Esophagus squamous epithelium (tissue), 5 donors: ENCODE measurements around the gene ADORA2B. TPM values are rescaled to one million over a fixed set of nuclear protein-coding genes. Genes with fewer than 3 reads are reported as not detected.

Experiments
- DNase-seq: peaks from one replicate; lab custom pipeline; 2025; lab: John Stamatoyannopoulos, UW
- H3K27ac ChIP-seq, 4 donors: fragments of 200-600 bp; sonication (generic); one replicate each; pipeline ENCODE4 v1.5.1; 2016 to 2019; ENCODE audit warnings: mild to moderate bottlenecking in 1 of 4
- H3K27me3 ChIP-seq, 4 donors: fragments of 200-600 bp; sonication (generic); 1 replicate in 3 of 4; 2 replicates in 1 of 4; pipeline versions ENCODE4 v1.5.1 to v1.6.0; 2017 to 2021; ENCODE audit warnings: antibody characterized with exemption in 1 of 4
- H3K36me3 ChIP-seq, 3 donors: fragments of 200-600 bp; sonication (generic); one replicate each; pipeline ENCODE4 v1.5.1; 2016 to 2019
- H3K4me1 ChIP-seq, 3 donors: fragments of 200-600 bp; sonication (generic); one replicate each; pipeline ENCODE4 v1.5.1; 2017 to 2019
- H3K4me3 ChIP-seq, 4 donors: fragments of 200-600 bp; sonication (generic); 1 replicate in 3 of 4; 2 replicates in 1 of 4; pipeline ENCODE4 v1.5.1; 2016 to 2019; ENCODE audit warnings: mild to moderate bottlenecking in 2 of 4, moderate library complexity in 1 of 4
- H3K9me3 ChIP-seq, 3 donors: fragments of 200-600 bp; sonication (generic); one replicate each; pipeline ENCODE4 v1.5.1; 2016 to 2019
- CTCF ChIP-seq, 6 experiments: fragments of 450-650 bp in 4 of 6; fragments of 200-600 bp in 2 of 6; sonication (generic) in 2 of 6; IDR thresholded peaks; one replicate each; pipeline ENCODE4 v1.5.1; 2016 to 2019; ENCODE audit warnings: antibody characterized with exemption in 6 of 6, mild to moderate bottlenecking in 4 of 6, moderate library complexity in 4 of 6
- POLR2A ChIP-seq, 4 donors: fragments of 450-650 bp; IDR thresholded peaks; one replicate each; pipeline ENCODE4 v1.6.1; 2017; ENCODE audit warnings: antibody characterized with exemption in 4 of 4, mild to moderate bottlenecking in 4 of 4, moderate library complexity in 3 of 4
- WGBS, 2 donors: methylation state at CpG; one replicate each; pipeline ENCODE4 v1.1.5; 2018; 5-methylcytosine and 5-hydroxymethylcytosine counted together
- intact Hi-C: fragments of 100-400 bp; cut with DNase I; formaldehyde crosslinking; loops from one replicate; pipeline ENCODE4 v1.15.0; 2022
- total RNA-seq, 4 donors: library from RNA; depleted of rRNA; stranded (reverse); fragments of >200 nt; gene quantifications; one replicate each; pipeline ENCODE4 v1.1.0, GENCODE V29; 2016
- donor health status: DM: yes; HTN: yes; CAD: no.

Gene ADORA2B
- total RNA-seq, 4 donors from 2014 or later = 12.2 to 34.9 (median 32.0) TPM

- Histone ChIP-seq H3K27me3 (no peaks in the 10 kb centered on the region), H3K27ac (peak overlapping the region; percentile 95 to 99 (median 98)), H3K4me3 (peak overlapping the region; percentile 78 to 94 (median 78)), H3K36me3 (peaks cover 0 to 51% (median 25%) of the 10 kb centered on the region in 3 donors), H3K4me1 (peaks cover 6 to 34% (median 12%) of the 10 kb centered on the region in 3 donors), H3K9me3 (no peaks in the 10 kb centered on the region)
- no peak for TF ChIP-seq CTCF (IDR thresholded peaks at IDR 0.05)
- no peak for TF ChIP-seq POLR2A (IDR thresholded peaks at IDR 0.05)
- WGBS, 2 donors = 2 to 3% methylated on average over 12 to 43 of the region's 64 CpGs
- intact Hi-C loops = loop anchor here (10.0 kb wide), 1 partner anchor 175 kb away; no protein-coding TSS in a partner anchor
- DNase-seq = no peak
Measured at GRCh38 chr17:15999974-16000827, 55.3 kb downstream of the ADORA2B start.

GRCh38 chr17:16001226-16001897, 56.4 kb downstream of the ADORA2B start:
- no peaks in the 10 kb centered on the region for H3K27me3 ChIP-seq
- no peaks in the 10 kb centered on the region for H3K9me3 ChIP-seq
- no peak for DNase-seq
- intact Hi-C loops = no loop called here
- TF ChIP-seq POLR2A (IDR thresholded peaks at IDR 0.05) = no peak
- peaks cover 0 to 62% (median 28%) of the 10 kb centered on the region in 3 donors for H3K36me3 ChIP-seq
- peak overlapping the region in 1 of 4 donors; percentile 98 for H3K27ac ChIP-seq
- H3K4me3 ChIP-seq = peak overlapping the region in 2 of 4 donors; percentile 79 to 94
- H3K4me1 ChIP-seq = peaks cover 6 to 34% (median 12%) of the 10 kb centered on the region in 3 donors

GRCh38 chr17:16002708-16003260, 57.9 kb downstream of the ADORA2B start:
- Histone ChIP-seq H3K9me3 (no peaks in the 10 kb centered on the region), H3K4me3 (no peak overlapping the region), H3K4me1 (peaks cover 6 to 34% (median 12%) of the 10 kb centered on the region in 3 donors), H3K27me3 (no peaks in the 10 kb centered on the region), H3K36me3 (peaks cover 0 to 69% (median 28%) of the 10 kb centered on the region in 3 donors), H3K27ac (no peak overlapping the region)
- WGBS, 2 donors = 90% methylated on average over 2 of the region's 2 CpGs
- intact Hi-C loops = no loop called here
- TF ChIP-seq POLR2A (IDR thresholded peaks at IDR 0.05) (no peak), CTCF (IDR thresholded peaks at IDR 0.05) (no peak)
- no peak for DNase-seq

- no peaks in the 10 kb centered on the region for H3K27me3 ChIP-seq
- TF ChIP-seq CTCF (IDR thresholded peaks at IDR 0.05) = no peak
- TF ChIP-seq POLR2A (IDR thresholded peaks at IDR 0.05) = no peak
- peak overlapping the region in 2 of 4 donors; percentile 18 to 39 for H3K27ac ChIP-seq
- no peaks in the 10 kb centered on the region for H3K9me3 ChIP-seq
- no peak for DNase-seq
- peaks cover 0 to 80% (median 28%) of the 10 kb centered on the region in 3 donors for H3K36me3 ChIP-seq
- H3K4me1 ChIP-seq = peaks cover 6 to 23% (median 12%) of the 10 kb centered on the region in 3 donors
- intact Hi-C loops = no loop called here
- no peak overlapping the region for H3K4me3 ChIP-seq
- WGBS, 2 donors = 75 to 86% methylated on average over 1 of the region's 1 CpG
Measured at GRCh38 chr17:16003841-16004240, 58.9 kb downstream of the ADORA2B start.

GRCh38 chr17:16005636-16006035, 60.7 kb downstream of the ADORA2B start:
- no peak overlapping the region for H3K27ac ChIP-seq
- DNase-seq = no peak
- 93 to 95% methylated on average over 1 of the region's 1 CpG for WGBS, 2 donors
- H3K4me3 ChIP-seq = no peak overlapping the region
- H3K36me3 ChIP-seq = peaks cover 0 to 97% (median 31%) of the 10 kb centered on the region in 3 donors
- intact Hi-C loops = no loop called here
- no peak for TF ChIP-seq POLR2A (IDR thresholded peaks at IDR 0.05)
- TF ChIP-seq CTCF (IDR thresholded peaks at IDR 0.05) = no peak
- no peaks in the 10 kb centered on the region for H3K9me3 ChIP-seq
- H3K4me1 ChIP-seq = peaks cover 6 to 14% (median 10%) of the 10 kb centered on the region in 3 donors
- no peaks in the 10 kb centered on the region for H3K27me3 ChIP-seq
